GM19455 (cell line): ENCODE measurements around the gene SEPTIN6.

Experiments used
- ATAC-seq: cut with Tn5 transposase; IDR thresholded peaks from one replicate; pipeline ENCODE4 v1.9.1; 2021; ENCODE audit not compliant: unreplicated experiment

The SEPTIN6 gene

DNA sequence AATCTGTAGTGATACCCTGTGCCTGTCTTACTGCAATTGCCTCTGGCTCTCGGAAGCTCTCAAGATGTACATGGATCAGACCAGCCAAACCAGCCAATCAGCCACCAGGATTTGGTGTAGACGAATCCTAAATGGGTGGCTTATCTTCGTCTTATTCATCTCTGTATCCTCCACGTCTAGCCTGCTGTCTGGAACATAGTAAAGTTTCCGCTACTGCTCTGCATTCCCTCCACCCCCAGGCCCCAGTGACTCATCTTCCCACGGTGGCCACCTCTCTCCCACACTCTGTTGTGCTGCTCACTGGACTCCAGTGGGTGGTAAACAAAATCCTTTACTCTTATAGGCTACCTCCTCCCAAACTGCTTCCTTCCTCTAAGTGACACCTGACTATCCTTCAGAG, 37.8 kb downstream of the SEPTIN6 start:
- no peak for ATAC-seq

DNA sequence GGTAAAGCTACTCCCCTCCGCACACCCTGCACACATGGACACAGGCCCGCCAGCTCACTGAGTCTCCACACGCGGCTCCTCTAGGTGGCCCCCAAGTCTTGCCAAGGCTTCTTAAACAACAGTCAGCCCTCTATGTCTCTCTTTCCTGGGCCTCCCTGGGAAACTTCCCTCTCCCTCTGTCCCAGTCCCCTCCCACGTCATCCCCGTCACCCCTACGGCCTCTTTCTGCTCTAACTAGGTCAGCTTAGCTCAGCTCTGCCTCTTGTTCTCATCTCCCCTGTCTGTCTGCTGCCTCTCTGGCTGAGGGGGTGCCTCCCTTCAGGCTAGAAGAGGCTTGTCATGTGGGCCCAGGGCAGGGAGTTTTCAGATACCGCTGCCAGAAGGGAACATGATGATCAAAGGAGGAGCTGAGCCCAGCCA, 38.8 kb downstream of the SEPTIN6 start:
- no peak for ATAC-seq

DNA sequence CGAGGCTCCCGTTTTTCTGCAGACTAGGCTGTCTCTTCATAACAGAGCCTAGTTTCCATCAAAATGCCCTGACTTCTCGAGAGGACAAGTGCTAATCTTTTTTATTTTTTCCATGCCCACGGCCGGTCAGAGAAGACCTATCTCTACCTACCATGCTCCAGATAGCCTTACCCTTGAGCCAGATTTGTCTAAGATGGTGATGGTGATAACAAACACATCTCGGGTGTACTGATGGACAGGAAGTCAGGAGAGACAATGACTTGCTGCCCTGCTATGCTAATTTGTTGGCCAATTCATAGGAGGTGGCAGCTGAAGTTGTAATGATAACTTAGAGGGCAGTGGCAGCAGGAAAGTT, 44.6 kb downstream of the SEPTIN6 start:
- ATAC-seq: no peak

DNA sequence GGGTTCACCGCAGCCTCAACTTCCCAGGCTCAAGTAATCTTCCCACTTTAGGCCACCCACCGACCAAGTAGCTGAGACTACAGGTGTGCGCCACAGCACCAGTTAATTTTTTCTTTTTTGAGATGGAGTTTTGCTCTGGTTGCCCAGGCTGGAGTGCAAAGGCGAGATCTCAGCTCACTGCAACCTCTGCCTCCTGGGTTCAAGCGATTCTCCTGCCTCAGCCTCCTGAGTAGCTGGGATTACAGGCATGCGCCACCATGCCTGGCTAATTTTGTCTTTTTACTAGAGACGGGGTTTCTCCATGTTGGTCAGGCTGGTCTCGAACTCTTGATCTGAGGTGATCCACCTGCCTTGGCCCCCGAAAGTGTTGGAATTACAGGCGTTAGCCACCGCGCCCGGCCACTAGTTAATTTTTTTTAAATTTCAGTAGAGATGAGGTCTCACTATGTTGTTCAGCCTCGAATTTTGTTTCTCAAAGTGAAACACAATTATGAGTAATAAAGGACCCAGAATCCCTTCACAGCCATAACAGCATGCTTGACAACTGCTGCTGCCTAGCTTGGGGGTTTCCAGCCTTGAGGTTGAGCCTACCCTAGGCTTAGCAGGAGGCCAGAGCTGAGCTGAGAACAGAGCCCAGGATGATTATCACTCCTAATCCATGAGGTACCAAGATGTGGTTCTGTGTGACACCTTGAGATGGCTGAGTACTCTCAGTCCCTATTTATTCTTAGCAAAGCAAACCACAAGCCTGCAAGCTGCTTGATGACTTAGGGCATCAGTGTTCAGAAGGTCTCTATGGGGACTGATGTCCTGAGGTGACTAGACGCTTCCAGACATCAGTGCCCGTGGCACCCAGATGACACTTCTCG, 45.2 kb downstream of the SEPTIN6 start:
- peak; percentile 97 for ATAC-seq

DNA sequence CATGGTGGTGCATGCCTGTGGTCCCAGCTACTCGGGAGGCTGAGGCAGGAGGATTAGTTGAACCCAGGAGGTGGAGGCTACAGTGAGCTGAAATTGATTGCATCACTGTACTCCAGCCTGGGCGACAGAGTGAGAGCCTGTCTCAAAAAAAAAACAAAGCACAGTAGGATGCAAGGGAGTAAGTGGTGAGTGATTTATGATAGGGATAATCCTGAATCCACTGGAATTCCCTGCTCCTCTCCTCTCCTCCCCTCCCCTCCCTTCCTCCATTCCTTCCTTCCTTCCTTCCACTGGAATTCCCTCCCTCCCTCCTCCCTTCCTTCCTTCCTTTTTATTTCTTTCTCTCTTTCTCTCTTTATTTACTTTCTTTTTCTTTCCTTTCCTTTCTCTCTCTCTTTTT, 45.9 kb downstream of the SEPTIN6 start:
- no peak for ATAC-seq

DNA sequence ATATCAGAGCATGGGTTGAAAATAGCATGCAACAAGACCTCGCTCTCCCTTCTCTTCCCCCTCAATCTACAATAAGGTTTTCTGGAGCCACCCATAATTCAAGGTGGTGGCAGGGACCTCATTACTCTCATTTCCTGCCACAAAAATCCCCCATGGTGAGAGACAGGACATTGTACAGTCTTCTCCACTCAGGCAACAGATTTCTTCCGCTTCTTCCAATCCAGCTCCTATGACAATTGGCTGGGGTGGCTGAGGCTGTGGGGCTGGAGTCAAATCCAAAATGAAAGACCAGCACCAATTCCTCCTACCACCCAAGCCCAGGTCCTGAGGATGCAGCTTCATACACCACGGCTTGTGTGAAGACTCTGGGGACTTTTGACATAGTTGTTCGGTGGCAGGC, 46.5 kb downstream of the SEPTIN6 start:
- ATAC-seq: no peak

DNA sequence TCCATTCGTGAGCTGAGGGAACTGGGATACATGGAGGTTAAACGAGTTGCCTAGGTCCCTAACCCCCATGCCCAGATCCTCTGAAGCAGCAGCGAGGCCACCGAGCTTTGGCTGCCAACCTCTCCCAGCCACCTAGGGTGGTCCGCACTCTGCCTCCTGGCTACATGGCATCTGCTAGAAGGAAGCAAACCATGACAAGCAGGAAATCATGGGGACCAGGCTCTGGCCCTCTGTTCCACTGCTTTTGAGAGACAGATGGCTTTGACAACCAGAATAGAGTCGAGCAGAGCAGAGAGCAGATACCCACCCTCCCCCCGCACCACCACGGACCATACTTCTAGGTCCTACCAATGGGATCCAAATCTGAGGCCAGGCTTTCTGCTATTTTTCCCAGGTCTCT, 49.3 kb downstream of the SEPTIN6 start:
- ATAC-seq: no peak
